GM23338 (cell line): ENCODE data around the gene PCSK4. TPM values are rescaled to one million over a fixed set of nuclear protein-coding genes. Genes with fewer than 3 reads are reported as not detected.

Experiments
- ATAC-seq: fragments of 200-7000 bp; cut with Tn5 transposase; 3 replicates; pipeline ENCODE4 v1.9.1; 2020
- DNase-seq: peaks from one replicate; pipeline ENCODE4 v3.0.0-alpha.2; 2015; ENCODE audit warnings: low spot score
- H2AFZ ChIP-seq: fragments of 200-600 bp; sonication (generic); 2 replicates; pipeline ENCODE4 v1.8.0; 2016; ENCODE audit warnings: antibody characterized with exemption, mild to moderate bottlenecking, moderate library complexity
- H3F3A ChIP-seq: fragments of 200-600 bp; sonication (generic); replicated peaks from 2 replicates; pipeline ENCODE4 v1.8.0; 2017; ENCODE audit warnings: antibody characterized with exemption, mixed run types, low read depth
- H3K27ac ChIP-seq: fragments of 200-600 bp; sonication (generic); 2 replicates; pipeline ENCODE4 v1.6.1; 2016; ENCODE audit warnings: low read depth
- H3K27me3 ChIP-seq: fragments of 200-600 bp; sonication (generic); 2 replicates; pipeline ENCODE4 v1.8.0; 2016; ENCODE audit warnings: mild to moderate bottlenecking, mixed run types, moderate library complexity; ENCODE audit not compliant: insufficient read depth
- H3K36me3 ChIP-seq: fragments of 200-600 bp; sonication (generic); 2 replicates; pipeline ENCODE4 v1.8.0; 2016; ENCODE audit warnings: mild to moderate bottlenecking; ENCODE audit not compliant: insufficient read depth
- H3K4me1 ChIP-seq: fragments of 200-600 bp; sonication (generic); 2 replicates; pipeline ENCODE4 v1.8.0; 2016; ENCODE audit warnings: mild to moderate bottlenecking, moderate library complexity; ENCODE audit not compliant: insufficient read depth
- H3K4me2 ChIP-seq: fragments of 200-600 bp; sonication (generic); 2 replicates; pipeline ENCODE4 v1.7.1; 2017; ENCODE audit warnings: mixed run types
- H3K4me3 ChIP-seq: fragments of 200-600 bp; sonication (generic); 2 replicates; pipeline ENCODE4 v1.6.1; 2016; ENCODE audit warnings: mixed run types
- H3K79me2 ChIP-seq: fragments of 200-600 bp; sonication (generic); replicated peaks from 2 replicates; pipeline ENCODE4 v1.8.0; 2017; ENCODE audit warnings: mild to moderate bottlenecking; ENCODE audit not compliant: insufficient read depth
- H3K9me2 ChIP-seq: fragments of 200-600 bp; sonication (generic); 2 replicates; pipeline ENCODE4 v1.8.0; 2017; ENCODE audit not compliant: insufficient read depth
- H4K20me1 ChIP-seq: fragments of 200-600 bp; sonication (generic); replicated peaks from 2 replicates; pipeline ENCODE4 v1.8.0; 2017; ENCODE audit warnings: mild to moderate bottlenecking; ENCODE audit not compliant: insufficient read depth
- H3K27ac Mint-ChIP-seq: 2 replicates; pipeline ENCODE4 v1.8.0; 2020; ENCODE audit warnings: inconsistent platforms, mild to moderate bottlenecking, moderate library complexity, mixed read lengths
- H3K27me3 Mint-ChIP-seq: 3 replicates; pipeline ENCODE4 v1.8.0; 2022; ENCODE audit warnings: low read depth, mild to moderate bottlenecking, moderate library complexity, mixed read lengths, inconsistent platforms; ENCODE audit not compliant: insufficient read depth, poor library complexity
- H3K36me3 Mint-ChIP-seq: 3 replicates; pipeline ENCODE4 v1.8.0; 2021; ENCODE audit warnings: low read depth, mild to moderate bottlenecking, inconsistent platforms, moderate library complexity, mixed read lengths
- H3K4me1 Mint-ChIP-seq: 3 replicates; pipeline ENCODE4 v1.8.0; 2020; ENCODE audit warnings: mild to moderate bottlenecking, inconsistent platforms, mixed read lengths
- H3K4me3 Mint-ChIP-seq: 3 replicates; pipeline ENCODE4 v1.8.0; 2021; ENCODE audit warnings: moderate library complexity, mild to moderate bottlenecking, inconsistent platforms, mixed read lengths
- H3K9me3 Mint-ChIP-seq: 3 replicates; pipeline ENCODE4 v1.8.0; 2020; ENCODE audit warnings: moderate library complexity, mild to moderate bottlenecking, inconsistent platforms, mixed read lengths
- CTCF ChIP-seq, 2 experiments: fragments of 200-600 bp in 1 of 2; sonication (generic) in 1 of 2; conservative IDR thresholded peaks; 2 replicates each; pipeline versions ENCODE4 v1.5.1 to v1.6.1; 2016 to 2017; ENCODE audit warnings: antibody characterized with exemption in 2 of 2, low read depth in 2 of 2, mild to moderate bottlenecking in 2 of 2, moderate library complexity in 1 of 2
- ETS1 ChIP-seq: IDR thresholded peaks from 2 replicates; pipeline ENCODE4 v1.6.1; 2016; ENCODE audit warnings: antibody characterized with exemption
- EZH2 ChIP-seq: fragments of 200-600 bp; sonication (generic); IDR thresholded peaks from one replicate; pipeline ENCODE4 v1.8.0; 2017; ENCODE audit warnings: antibody characterized with exemption, mild to moderate bottlenecking, low read depth; ENCODE audit not compliant: unreplicated experiment
- EZH2phosphoT487 ChIP-seq: fragments of 200-600 bp; sonication (generic); IDR thresholded peaks from one replicate; pipeline ENCODE4 v1.8.1; 2018; ENCODE audit warnings: antibody characterized with exemption; ENCODE audit not compliant: unreplicated experiment
- NANOG ChIP-seq: IDR thresholded peaks from 2 replicates; pipeline ENCODE4 v1.6.1; 2016; ENCODE audit warnings: antibody characterized with exemption, borderline replicate concordance
- POLR2AphosphoS5 ChIP-seq: IDR thresholded peaks from 2 replicates; pipeline ENCODE4 v1.6.1; 2016; ENCODE audit warnings: antibody characterized with exemption, low read depth
- REST ChIP-seq: IDR thresholded peaks from one replicate; pipeline ENCODE4 v1.6.1; 2018; ENCODE audit warnings: antibody characterized with exemption; ENCODE audit not compliant: unreplicated experiment
- STAT1 ChIP-seq: IDR thresholded peaks from one replicate; pipeline ENCODE4 v1.6.1; 2016; ENCODE audit warnings: antibody characterized with exemption; ENCODE audit not compliant: unreplicated experiment
- ZNF114 ChIP-seq: fragments of 250-450 bp; sonication (Bioruptor Pico); IDR thresholded peaks from 2 replicates; pipeline ENCODE4 v1.5.0; 2020; ENCODE audit warnings: mild to moderate bottlenecking, moderate library complexity
- polyA plus RNA-seq: library from polyadenylated mRNA; unstranded; fragments of >200 nt; fragmentation: Nextera tagmentation; extraction: Ambion mirVana; gene quantifications from 2 replicates; pipeline ENCODE4 v1.2.1, GENCODE V29; 2016
- total RNA-seq: library from RNA; depleted of rRNA; stranded (reverse); fragments of >200 nt; shearing (Covaris generic); gene quantifications from 2 replicates; pipeline ENCODE4 v1.2.3, GENCODE V29; 2014

PCSK4 gene
- total and polyA plus RNA-seq, 2 experiments from 2014 or later: 3.8 to 15.1 TPM

- H3K27ac Mint-ChIP-seq: no peak overlapping the region
Observed at GRCh38 chr19:1495799-1496713, 5.9 kb upstream of the PCSK4 start.

GRCh38 chr19:1495051-1495798 is 5.1 kb upstream of the PCSK4 start:
- H2AFZ ChIP-seq: no peak overlapping the region
- no peaks in the 10 kb centered on the region; the same call in 2 of the 3 replicates for H3K36me3 Mint-ChIP-seq
- H3K79me2 ChIP-seq: no peaks in the 10 kb centered on the region
- H3K4me1 Mint-ChIP-seq: peaks cover 5% of the 10 kb centered on the region
- no peak overlapping the region for H3K27ac ChIP-seq
- no peaks in the 10 kb centered on the region for H3K9me2 ChIP-seq
- no peak overlapping the region for H3K4me3 Mint-ChIP-seq
- ATAC-seq (no peak), DNase-seq (no peak)
- no peaks in the 10 kb centered on the region for H3K4me1 ChIP-seq
- no peaks in the 10 kb centered on the region for H3K36me3 ChIP-seq
- no peaks in the 10 kb centered on the region for H4K20me1 ChIP-seq
- no peak overlapping the region for H3K4me2 ChIP-seq
- no peaks in the 10 kb centered on the region for H3F3A ChIP-seq
- no peak overlapping the region for H3K4me3 ChIP-seq
- peaks cover 24% of the 10 kb centered on the region for H3K27me3 Mint-ChIP-seq
- H3K27ac Mint-ChIP-seq: no peak overlapping the region
- peaks cover 14% of the 10 kb centered on the region for H3K27me3 ChIP-seq
- peaks cover 8% of the 10 kb centered on the region; the same call in 2 of the 3 replicates for H3K9me3 Mint-ChIP-seq
- TF ChIP-seq EZH2phosphoT487: no peak
- TF ChIP-seq ETS1: no peak
- TF ChIP-seq CTCF (conservative IDR thresholded peaks at IDR 0.05; ENCODE audit: low read depth in 2 of 2): no peak
- no peak for TF ChIP-seq REST
- no peak for TF ChIP-seq NANOG
- no peak for TF ChIP-seq STAT1
- no peak for TF ChIP-seq POLR2AphosphoS5
- TF ChIP-seq ZNF114: no peak
- TF ChIP-seq EZH2: no peak

More at GRCh38 chr19:1495799-1496713, 5.9 kb upstream of the PCSK4 start:
- Histone ChIP-seq H3K9me2 (no peaks in the 10 kb centered on the region), H3F3A (0 out of 2 replicates have a peak, but pooled peaks cover 2% of the 10 kb centered on the region), H2AFZ (no peak overlapping the region), H3K27me3 (peaks cover 14% of the 10 kb centered on the region), H3K79me2 (no peaks in the 10 kb centered on the region), H3K36me3 (no peaks in the 10 kb centered on the region), H4K20me1 (no peaks in the 10 kb centered on the region), H3K4me2 (no peak overlapping the region), H3K27ac (no peak overlapping the region), H3K4me3 (no peak overlapping the region), H3K4me1 (no peaks in the 10 kb centered on the region)
- peak; percentile 17; the same call in 2 of the 3 replicates for ATAC-seq
- no peak overlapping the region; the same call in 2 of the 3 replicates for H3K4me3 Mint-ChIP-seq
- TF ChIP-seq EZH2: no peak
- no peak for TF ChIP-seq EZH2phosphoT487
- no peak for TF ChIP-seq CTCF (conservative IDR thresholded peaks at IDR 0.05; ENCODE audit: low read depth in 2 of 2)
- H3K9me3 Mint-ChIP-seq: peaks cover 12% of the 10 kb centered on the region; the same call in 2 of the 3 replicates
- no peaks in the 10 kb centered on the region; the same call in 2 of the 3 replicates for H3K36me3 Mint-ChIP-seq
- peaks cover 22% of the 10 kb centered on the region for H3K27me3 Mint-ChIP-seq
- no peak for DNase-seq
- H3K4me1 Mint-ChIP-seq: peaks cover 5% of the 10 kb centered on the region
